Mesenchymal stem cell (in vitro differentiated cells and primary cell): ENCODE measurements around the gene ARL4D.
"Not testable (repeated sequence)": the region's sequence is repeated elsewhere in the genome, so short reads cannot be mapped to it uniquely, and the experiment has no call there.

ENCODE experiments used
- DNase-seq: peaks from one replicate; pipeline ENCODE4 v3.0.0-alpha.2; 2013
- H2AFZ ChIP-seq: one replicate; pipeline ENCODE4 v1.6.1; 2013; ENCODE audit warnings: low read depth, mild to moderate bottlenecking, control low read depth, inconsistent platforms, low read length, moderate library complexity
- H2AK5ac ChIP-seq: 2 replicates; pipeline ENCODE4 v1.6.1; 2013; ENCODE audit warnings: low read length, moderate library complexity, mild to moderate bottlenecking, inconsistent platforms; ENCODE audit not compliant: severe bottlenecking
- H2BK120ac ChIP-seq: one replicate; pipeline ENCODE4 v1.6.1; 2013; ENCODE audit warnings: low read depth, mild to moderate bottlenecking, inconsistent platforms, low read length, moderate library complexity
- H2BK12ac ChIP-seq, 2 experiments: one replicate each; pipeline ENCODE4 v1.6.1; 2013; ENCODE audit warnings: inconsistent platforms in 2 of 2, low read length in 2 of 2, mild to moderate bottlenecking in 2 of 2, moderate library complexity in 2 of 2, control low read depth in 1 of 2
- H2BK15ac ChIP-seq: one replicate; pipeline ENCODE4 v1.6.1; 2013; ENCODE audit warnings: mild to moderate bottlenecking, low read depth, inconsistent platforms; ENCODE audit not compliant: poor library complexity, severe bottlenecking
- H2BK5ac ChIP-seq: 2 replicates; pipeline ENCODE4 v1.6.1; 2013; ENCODE audit warnings: low read depth, mild to moderate bottlenecking, low read length, control low read depth, inconsistent platforms; ENCODE audit not compliant: poor library complexity, severe bottlenecking
- H3K14ac ChIP-seq, 2 experiments: one replicate each; pipeline ENCODE4 v1.6.1; 2013; ENCODE audit warnings: inconsistent platforms in 2 of 2, low read length in 2 of 2, control low read depth in 1 of 2, mild to moderate bottlenecking in 1 of 2, moderate library complexity in 1 of 2
- H3K18ac ChIP-seq, 2 experiments: one replicate each; pipeline ENCODE4 v1.6.1; 2013; ENCODE audit warnings: inconsistent platforms in 2 of 2, low read length in 2 of 2, control low read depth in 1 of 2, low read depth in 1 of 2, mild to moderate bottlenecking in 1 of 2
- H3K23ac ChIP-seq, 2 experiments: one replicate each; pipeline ENCODE4 v1.6.1; 2013; ENCODE audit warnings: inconsistent platforms in 2 of 2, low read length in 2 of 2, mild to moderate bottlenecking in 2 of 2, moderate library complexity in 2 of 2, control low read depth in 1 of 2
- H3K27ac ChIP-seq: 2 replicates; pipeline ENCODE4 v1.5.1; 2013; ENCODE audit warnings: mild to moderate bottlenecking, moderate library complexity, low read length, control low read depth, inconsistent platforms; ENCODE audit not compliant: poor library complexity, severe bottlenecking
- H3K27me3 ChIP-seq, 2 experiments: 2 replicates each; pipeline versions ENCODE4 v1.6.1 to v1.7.0; 2013; ENCODE audit warnings: low read length in 2 of 2, mild to moderate bottlenecking in 2 of 2, moderate library complexity in 2 of 2, control low read depth in 1 of 2, inconsistent platforms in 1 of 2; ENCODE audit not compliant: control insufficient read depth in 1 of 2, insufficient read depth in 1 of 2
- H3K36me3 ChIP-seq, 2 experiments: 2 replicates each; pipeline versions ENCODE4 v1.6.1 to v1.7.0; 2013; ENCODE audit warnings: low read length in 2 of 2, control low read depth in 1 of 2, inconsistent platforms in 1 of 2, low read depth in 1 of 2, mild to moderate bottlenecking in 1 of 2; ENCODE audit not compliant: insufficient read depth in 2 of 2, control insufficient read depth in 1 of 2
- H3K4ac ChIP-seq, 2 experiments: one replicate each; pipeline ENCODE4 v1.6.1; 2013; ENCODE audit warnings: inconsistent platforms in 2 of 2, low read length in 2 of 2, mild to moderate bottlenecking in 2 of 2, moderate library complexity in 2 of 2, control low read depth in 1 of 2, low read depth in 1 of 2
- H3K4me1 ChIP-seq: 2 replicates; pipeline ENCODE4 v1.6.1; 2013; ENCODE audit warnings: low read depth, low read length, control low read depth; ENCODE audit not compliant: control insufficient read depth, insufficient read depth
- H3K4me2 ChIP-seq: 2 replicates; pipeline ENCODE4 v1.6.1; 2013; ENCODE audit warnings: low read length, mild to moderate bottlenecking, inconsistent platforms; ENCODE audit not compliant: poor library complexity, severe bottlenecking
- H3K4me3 ChIP-seq, 2 experiments: 2 replicates each; pipeline versions ENCODE4 v1.5.1 to v1.7.0; 2013; ENCODE audit warnings: low read length in 2 of 2, mild to moderate bottlenecking in 2 of 2, control low read depth in 1 of 2, low read depth in 1 of 2; ENCODE audit not compliant: insufficient read depth in 1 of 2
- H3K79me1 ChIP-seq: replicated peaks from 2 replicates; pipeline ENCODE4 v1.6.1; 2013; ENCODE audit warnings: mild to moderate bottlenecking, control low read depth, low read length, inconsistent platforms; ENCODE audit not compliant: poor library complexity, severe bottlenecking
- H3K9ac ChIP-seq: 2 replicates; pipeline ENCODE4 v1.7.0; 2013; ENCODE audit warnings: mild to moderate bottlenecking, low read length, moderate library complexity
- H3K9me3 ChIP-seq: 2 replicates; pipeline ENCODE4 v1.7.0; 2013; ENCODE audit warnings: mild to moderate bottlenecking, low read length; ENCODE audit not compliant: control insufficient read depth
- H4K8ac ChIP-seq: one replicate; pipeline ENCODE4 v1.6.1; 2013; ENCODE audit warnings: inconsistent platforms, mild to moderate bottlenecking, low read length, moderate library complexity
- H4K91ac ChIP-seq: one replicate; pipeline ENCODE4 v1.6.1; 2013; ENCODE audit warnings: mild to moderate bottlenecking, low read length, inconsistent platforms
- WGBS: methylation state at CpG from one replicate; pipeline ENCODE4 v1.1.7; 2013; ENCODE audit warnings: mixed read lengths; 5-methylcytosine and 5-hydroxymethylcytosine counted together

The ARL4D gene

GRCh38 chr17:43389046-43389947, 9.5 kb upstream of the ARL4D start:
- 7% methylated on average over 23 of the region's 33 CpGs for WGBS
- DNase-seq, result peak; percentile 93
- Histone ChIP-seq H3K27me3 (no peaks in the 10 kb centered on the region), H3K4me1 (no peaks in the 10 kb centered on the region), H3K9ac (peak overlapping the region; percentile 100), H2BK12ac (no peak overlapping the region), H3K4ac (peak overlapping the region; percentile 47 to 62), H2AK5ac (peak overlapping the region; percentile 20), H3K18ac (peak overlapping the region; percentile 55 to 94), H3K4me2 (peak overlapping the region; percentile 86), H3K23ac (no peak overlapping the region), H3K9me3 (no peaks in the 10 kb centered on the region), H4K8ac (peak overlapping the region; percentile 81), H3K4me3 (peak overlapping the region; percentile 58 to 86), H3K36me3 (peaks cover 0 to 4% of the 10 kb centered on the region in 2 experiments), H3K79me1 (no peaks in the 10 kb centered on the region), H4K91ac (peak overlapping the region; percentile 79), H2BK120ac (peak overlapping the region; percentile 24), H2BK5ac (no peak overlapping the region), H3K14ac (no peak overlapping the region), H2BK15ac (no peak overlapping the region), H3K27ac (peak overlapping the region; percentile 87), H2AFZ (peak overlapping the region; percentile 42)

- no peak overlapping the region for H4K8ac ChIP-seq
- DNase-seq, result no peak
- H3K9me3 ChIP-seq, result no peaks in the 10 kb centered on the region
- H3K4me1 ChIP-seq, result no peaks in the 10 kb centered on the region
- peak overlapping the region; percentile 36 for H3K9ac ChIP-seq
- no peak overlapping the region for H2AK5ac ChIP-seq
- no peak overlapping the region for H3K23ac ChIP-seq
- no peaks in the 10 kb centered on the region for H3K79me1 ChIP-seq
- no peak overlapping the region for H3K4ac ChIP-seq
- no peak overlapping the region for H3K4me2 ChIP-seq
- no peak overlapping the region for H4K91ac ChIP-seq
- H3K27me3 ChIP-seq, result no peaks in the 10 kb centered on the region
- no peak overlapping the region for H3K4me3 ChIP-seq
- H2AFZ ChIP-seq, result no peak overlapping the region
- no peak overlapping the region for H2BK120ac ChIP-seq
- no peak overlapping the region for H2BK5ac ChIP-seq
- no peak overlapping the region for H3K27ac ChIP-seq
- H3K36me3 ChIP-seq, result no peaks in the 10 kb centered on the region
- no peak overlapping the region for H3K18ac ChIP-seq
- WGBS, result 77% methylated on average over 6 of the region's 6 CpGs
- H2BK15ac ChIP-seq, result no peak overlapping the region
- no peak overlapping the region for H3K14ac ChIP-seq
- no peak overlapping the region for H2BK12ac ChIP-seq
Observed at GRCh38 chr17:43392397-43392796, 6.4 kb upstream of the ARL4D start.

- 55% methylated on average over 8 of the region's 11 CpGs for WGBS
Observed at GRCh38 chr17:43393944-43394482, 4.8 kb upstream of the ARL4D start.

GRCh38 chr17:43394696-43395095, 4.1 kb upstream of the ARL4D start:
- H2BK15ac ChIP-seq, H2BK12ac ChIP-seq, H3K18ac ChIP-seq: not testable (repeated sequence)

More at GRCh38 chr17:43393944-43394482, 4.8 kb upstream of the ARL4D start:
- Histone ChIP-seq H3K14ac (no peak overlapping the region), H3K36me3 (no peaks in the 10 kb centered on the region), H3K27me3 (no peaks in the 10 kb centered on the region), H2AK5ac (peak overlapping the region; percentile 18), H3K79me1 (peaks cover 1% of the 10 kb centered on the region), H3K27ac (no peak overlapping the region), H2BK5ac (no peak overlapping the region), H3K23ac (no peak overlapping the region), H3K4ac (peak overlapping the region; percentile 57 to 64), H3K9me3 (no peaks in the 10 kb centered on the region), H4K91ac (peak overlapping the region; percentile 93), H3K4me3 (peak overlapping the region in 1 of 2 experiments; percentile 31), H4K8ac (peak overlapping the region; percentile 95), H2BK12ac (peak overlapping the region; percentile 20 to 38), H2AFZ (peak overlapping the region; percentile 69), H3K9ac (peak overlapping the region; percentile 72), H2BK120ac (peak overlapping the region; percentile 24), H3K18ac (peak overlapping the region in 1 of 2 experiments; percentile 5), H3K4me1 (no peaks in the 10 kb centered on the region), H2BK15ac (peak overlapping the region; percentile 15), H3K4me2 (no peak overlapping the region)
- DNase-seq, result peak; percentile 83

More at GRCh38 chr17:43394696-43395095, 4.1 kb upstream of the ARL4D start:
- not testable (repeated sequence) for H3K14ac ChIP-seq, H4K91ac ChIP-seq, H3K27me3 ChIP-seq, H3K36me3 ChIP-seq, H3K4me2 ChIP-seq, H2BK120ac ChIP-seq, H2BK5ac ChIP-seq, H3K4ac ChIP-seq, DNase-seq, H3K4me1 ChIP-seq, H3K9ac ChIP-seq, H3K27ac ChIP-seq, H3K4me3 ChIP-seq, H3K9me3 ChIP-seq, H3K23ac ChIP-seq, H3K79me1 ChIP-seq
- H2AK5ac ChIP-seq, result peak overlapping the region; percentile 18
- 97% methylated on average over 12 of the region's 12 CpGs for WGBS
- peak overlapping the region; percentile 95 for H4K8ac ChIP-seq
- peak overlapping the region; percentile 49 for H2AFZ ChIP-seq
